Chondrocyte (in vitro differentiated cells): Measurements from ENCODE around the gene SNX32. TPM values are rescaled to one million over a fixed set of nuclear protein-coding genes. Genes with fewer than 3 reads are reported as not detected.

Source experiments
- DNase-seq: peaks from one replicate; pipeline ENCODE4 v3.0.0; 2021; ENCODE audit warnings: mixed read lengths, low spot score
- H3K27ac Mint-ChIP-seq: one replicate; pipeline ENCODE4 v1.8.0; 2021; ENCODE audit warnings: mild to moderate bottlenecking, moderate library complexity, mixed read lengths; ENCODE audit not compliant: unreplicated experiment
- H3K27me3 Mint-ChIP-seq: 2 replicates; pipeline ENCODE4 v1.8.0; 2021; ENCODE audit warnings: low read depth, mixed read lengths
- H3K36me3 Mint-ChIP-seq: 2 replicates; pipeline ENCODE4 v1.8.0; 2021; ENCODE audit warnings: low read depth, mixed read lengths
- H3K4me1 Mint-ChIP-seq: 2 replicates; pipeline ENCODE4 v1.8.0; 2021; ENCODE audit warnings: low read depth, mild to moderate bottlenecking, mixed read lengths
- H3K4me3 Mint-ChIP-seq: one replicate; pipeline ENCODE4 v1.8.0; 2021; ENCODE audit warnings: mild to moderate bottlenecking, moderate library complexity, mixed read lengths; ENCODE audit not compliant: unreplicated experiment
- H3K9me3 Mint-ChIP-seq: 2 replicates; pipeline ENCODE4 v1.8.0; 2021; ENCODE audit warnings: low read depth, mixed read lengths
- total RNA-seq: library from RNA; stranded (reverse); gene quantifications from 3 replicates; pipeline ENCODE4 v1.2.1, GENCODE V29; 2021
- TF ChIP-seq, protein P1 (sequence below): fragments of 200-600 bp; sonication (generic); IDR thresholded peaks from 2 replicates; pipeline ENCODE4 v1.5.0; 2021; ENCODE audit warnings: antibody characterized with exemption, mild to moderate bottlenecking, moderate library complexity

Gene SNX32
- total RNA-seq, 1 donor from 2014 or later: 0.80 TPM

DNA sequence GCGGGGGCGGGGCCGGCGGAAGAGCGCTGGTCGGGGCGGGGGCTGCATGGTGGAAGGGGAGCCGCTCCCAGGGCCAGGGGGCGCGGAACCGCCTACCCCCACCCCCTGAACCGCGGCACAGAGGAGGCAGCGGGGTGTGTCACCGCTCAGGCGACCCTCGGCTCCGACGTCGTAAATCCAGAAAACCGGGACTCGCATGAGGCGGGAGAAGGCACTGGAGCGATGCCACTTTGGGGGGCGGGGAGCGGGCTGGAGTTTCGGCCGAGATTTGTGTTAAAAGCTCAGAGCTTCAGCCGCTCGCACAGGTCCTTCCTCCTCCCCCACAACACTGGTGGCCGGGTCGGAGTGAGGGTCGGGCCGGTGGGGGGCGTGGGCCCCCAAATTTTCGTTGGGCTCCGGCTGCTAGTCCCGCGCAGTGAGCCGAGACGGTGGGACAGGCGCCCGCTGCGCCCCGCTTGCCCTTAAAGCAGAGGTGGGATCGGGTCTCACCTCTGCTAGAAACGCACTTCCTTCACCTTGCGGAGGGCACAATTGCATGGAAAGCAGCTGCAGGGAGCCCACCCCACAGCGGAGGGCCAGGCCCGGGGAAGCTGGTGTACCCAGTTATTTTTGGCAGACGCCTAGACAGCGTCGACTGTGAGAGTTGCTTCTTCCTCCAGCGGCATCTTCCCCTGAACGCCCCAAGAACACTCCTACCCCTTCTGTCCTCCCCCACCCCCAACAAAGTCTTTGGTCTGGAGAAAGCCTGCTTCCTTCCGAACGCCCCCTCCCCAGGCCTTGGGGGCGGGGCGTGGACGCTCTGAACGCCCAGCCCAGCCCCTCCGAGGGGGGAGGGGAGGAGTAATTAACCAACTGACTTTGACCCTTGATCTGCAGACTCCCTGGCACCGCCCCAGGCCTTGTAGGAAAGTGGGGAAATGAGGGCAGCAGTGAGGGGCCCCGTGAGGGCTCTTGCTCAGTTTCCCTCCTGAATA is 45.8 kb upstream of the SNX32 start:
- H3K27ac Mint-ChIP-seq: no peak overlapping the region
- TF ChIP-seq, protein P1, sequence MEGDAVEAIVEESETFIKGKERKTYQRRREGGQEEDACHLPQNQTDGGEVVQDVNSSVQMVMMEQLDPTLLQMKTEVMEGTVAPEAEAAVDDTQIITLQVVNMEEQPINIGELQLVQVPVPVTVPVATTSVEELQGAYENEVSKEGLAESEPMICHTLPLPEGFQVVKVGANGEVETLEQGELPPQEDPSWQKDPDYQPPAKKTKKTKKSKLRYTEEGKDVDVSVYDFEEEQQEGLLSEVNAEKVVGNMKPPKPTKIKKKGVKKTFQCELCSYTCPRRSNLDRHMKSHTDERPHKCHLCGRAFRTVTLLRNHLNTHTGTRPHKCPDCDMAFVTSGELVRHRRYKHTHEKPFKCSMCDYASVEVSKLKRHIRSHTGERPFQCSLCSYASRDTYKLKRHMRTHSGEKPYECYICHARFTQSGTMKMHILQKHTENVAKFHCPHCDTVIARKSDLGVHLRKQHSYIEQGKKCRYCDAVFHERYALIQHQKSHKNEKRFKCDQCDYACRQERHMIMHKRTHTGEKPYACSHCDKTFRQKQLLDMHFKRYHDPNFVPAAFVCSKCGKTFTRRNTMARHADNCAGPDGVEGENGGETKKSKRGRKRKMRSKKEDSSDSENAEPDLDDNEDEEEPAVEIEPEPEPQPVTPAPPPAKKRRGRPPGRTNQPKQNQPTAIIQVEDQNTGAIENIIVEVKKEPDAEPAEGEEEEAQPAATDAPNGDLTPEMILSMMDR: no peak
- peak overlapping the region; percentile 44 for H3K4me3 Mint-ChIP-seq

DNA sequence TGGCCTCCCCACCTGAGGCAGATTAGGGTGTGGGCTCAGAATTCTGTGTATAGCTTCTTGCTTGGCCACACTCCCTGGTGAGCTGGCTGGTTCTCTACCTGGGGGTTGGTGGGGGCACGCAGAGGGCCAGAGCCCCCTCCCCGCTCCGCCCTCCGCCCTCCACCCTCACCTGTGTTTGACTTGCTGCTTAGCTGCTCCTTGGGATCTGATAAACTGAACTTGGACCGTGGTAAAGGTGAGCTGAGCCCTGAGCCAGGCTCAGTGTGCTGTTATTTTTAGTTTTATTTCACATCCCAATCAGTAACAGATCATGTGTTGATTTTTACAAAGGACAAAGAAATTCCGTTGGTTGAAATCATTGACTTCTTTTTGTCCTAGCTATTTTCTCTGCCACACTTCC is 44.9 kb upstream of the SNX32 start:
- H3K27ac Mint-ChIP-seq: no peak overlapping the region

More for the DNA sequence above, 45.8 kb upstream of the SNX32 start:
- Mint-ChIP-seq H3K27me3 (peaks cover 33% of the 10 kb centered on the region), H3K4me1 (peaks cover 5% of the 10 kb centered on the region), H3K9me3 (no peaks in the 10 kb centered on the region), H3K36me3 (peaks cover 2% of the 10 kb centered on the region)
- DNase-seq: no peak

DNA sequence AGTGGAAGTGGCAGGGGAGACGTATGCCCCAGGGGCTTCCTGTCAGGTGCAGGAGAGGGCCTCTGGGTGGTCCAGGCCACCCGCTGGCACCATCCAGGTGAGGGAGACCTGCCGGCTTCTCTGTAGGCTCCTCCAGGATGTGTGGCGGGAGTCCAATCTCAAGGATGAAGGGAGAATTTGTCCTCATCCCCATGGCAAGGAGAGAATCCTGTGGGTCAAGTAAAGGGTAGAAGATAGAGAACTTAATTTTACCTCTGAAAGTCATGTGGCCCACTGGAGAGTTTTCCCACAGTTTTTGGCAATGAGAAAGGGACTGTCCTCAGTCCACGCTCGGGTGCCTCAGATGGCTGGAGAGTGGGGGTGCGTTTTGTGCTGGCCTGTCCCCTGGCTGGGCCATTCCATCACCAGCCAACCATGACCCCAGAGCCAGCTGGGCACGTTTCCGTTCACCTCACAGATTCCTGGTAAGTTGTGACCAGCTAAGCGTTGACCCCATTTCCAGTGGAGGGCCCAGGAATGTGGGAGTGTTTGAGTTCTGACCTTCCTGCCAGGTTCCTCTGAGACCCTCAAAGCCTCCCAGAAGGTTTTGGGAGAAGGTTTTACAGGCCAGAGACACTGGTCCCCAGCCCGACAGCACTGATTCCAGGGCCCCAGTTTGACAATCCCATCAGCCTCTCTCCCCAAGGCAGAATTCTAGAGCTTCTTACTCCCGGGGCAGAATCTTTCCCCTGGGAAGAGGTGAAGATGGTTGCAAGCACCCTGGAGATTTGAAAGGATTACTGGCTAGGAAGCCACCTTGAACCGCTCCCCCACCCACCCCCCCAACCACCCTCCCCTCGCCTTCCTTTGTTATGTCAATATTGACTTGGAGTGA is 44.3 kb upstream of the SNX32 start:
- no peak overlapping the region for H3K4me3 Mint-ChIP-seq
- H3K4me1 Mint-ChIP-seq: peaks cover 5% of the 10 kb centered on the region
- no peaks in the 10 kb centered on the region for H3K9me3 Mint-ChIP-seq
- peaks cover 2% of the 10 kb centered on the region for H3K36me3 Mint-ChIP-seq
- H3K27me3 Mint-ChIP-seq: peaks cover 27% of the 10 kb centered on the region
- TF ChIP-seq, protein P1: no peak
- H3K27ac Mint-ChIP-seq: no peak overlapping the region
- DNase-seq: no peak

More for the DNA sequence above, 44.9 kb upstream of the SNX32 start:
- DNase-seq: no peak
- TF ChIP-seq, protein P1: no peak
- Mint-ChIP-seq H3K27me3 (peaks cover 30% of the 10 kb centered on the region), H3K4me3 (no peak overlapping the region), H3K4me1 (peaks cover 5% of the 10 kb centered on the region), H3K9me3 (no peaks in the 10 kb centered on the region), H3K36me3 (peaks cover 2% of the 10 kb centered on the region)

DNA sequence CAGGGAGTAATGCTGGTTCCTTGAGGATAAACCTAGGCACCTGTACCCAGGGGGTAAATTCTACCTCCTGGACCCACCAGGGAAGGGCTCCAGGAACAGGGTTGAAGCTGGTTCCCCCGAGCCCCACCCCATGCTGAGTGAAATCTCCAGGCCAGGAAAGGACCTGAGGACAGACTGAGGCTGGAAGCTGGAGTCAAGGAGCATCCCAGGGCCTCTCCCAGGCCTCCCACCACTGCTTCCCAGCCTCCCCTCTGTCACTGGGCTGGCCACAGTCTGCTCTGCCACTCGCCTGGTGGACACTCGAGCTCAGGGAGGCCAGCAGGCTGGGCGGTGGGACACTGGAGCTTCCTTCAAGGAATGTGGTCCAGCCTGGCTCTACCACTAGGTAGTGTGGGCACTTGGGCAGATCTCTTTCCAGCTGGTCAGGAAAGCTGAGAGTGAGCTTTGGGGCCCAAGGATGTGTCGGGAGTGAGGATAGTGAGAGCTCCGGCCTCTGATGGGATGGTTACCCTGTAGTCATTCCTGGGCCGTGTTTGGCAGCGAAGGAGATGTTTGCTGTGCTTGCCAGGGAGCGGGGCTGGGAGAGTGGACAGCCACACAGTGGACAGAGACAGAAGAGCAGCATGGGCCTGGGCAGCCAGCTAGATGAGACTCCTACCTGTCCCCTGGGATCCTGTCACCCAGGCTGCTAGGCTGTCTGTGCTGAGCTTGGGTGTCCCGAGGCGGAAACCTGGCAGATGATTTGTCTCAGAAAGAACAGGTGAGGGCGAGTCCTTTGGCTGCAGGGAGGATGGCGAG is 43.5 kb upstream of the SNX32 start:
- Mint-ChIP-seq H3K4me3 (no peak overlapping the region), H3K4me1 (peaks cover 5% of the 10 kb centered on the region), H3K36me3 (peaks cover 2% of the 10 kb centered on the region), H3K27me3 (peaks cover 21% of the 10 kb centered on the region), H3K9me3 (no peaks in the 10 kb centered on the region), H3K27ac (no peak overlapping the region)
- DNase-seq: no peak
- TF ChIP-seq, protein P1: no peak
